GM18505 (cell line): ENCODE data around the gene CORO2A.
"Not testable (repeated sequence)": the region's sequence is repeated elsewhere in the genome, so short reads cannot be mapped to it uniquely, and the experiment has no call there.

Experiments
- ATAC-seq: cut with Tn5 transposase; IDR thresholded peaks from one replicate; pipeline ENCODE4 v1.9.1; 2021; ENCODE audit not compliant: unreplicated experiment
- POLR2A ChIP-seq: IDR thresholded peaks from 4 replicates; pipeline ENCODE4 v1.6.1; 2011; ENCODE audit warnings: borderline replicate concordance; ENCODE audit not compliant: insufficient read depth, insufficient read length; ENCODE audit errors: extremely low read depth

CORO2A gene

GRCh38 chr9:98085944-98086343, 106.5 kb downstream of the CORO2A start:
- ATAC-seq, result no peak
- TF ChIP-seq POLR2A, result no peak

GRCh38 chr9:98085058-98085457, 107.4 kb downstream of the CORO2A start:
- ATAC-seq, result no peak
- TF ChIP-seq POLR2A, result no peak

GRCh38 chr9:98084396-98084795, 108.0 kb downstream of the CORO2A start:
- no peak for ATAC-seq
- TF ChIP-seq POLR2A, result no peak

- no peak for ATAC-seq
- no peak for TF ChIP-seq POLR2A
Measured at GRCh38 chr9:98083566-98084183, 108.8 kb downstream of the CORO2A start.

GRCh38 chr9:98083061-98083501, 109.4 kb downstream of the CORO2A start:
- TF ChIP-seq POLR2A, result no peak
- ATAC-seq, result no peak

GRCh38 chr9:98081477-98082219, 110.8 kb downstream of the CORO2A start:
- no peak for ATAC-seq

GRCh38 chr9:98080780-98081179, 111.7 kb downstream of the CORO2A start:
- TF ChIP-seq POLR2A, result no peak
- no peak for ATAC-seq

More at GRCh38 chr9:98081477-98082219, 110.8 kb downstream of the CORO2A start:
- TF ChIP-seq POLR2A, result no peak

- TF ChIP-seq POLR2A, result no peak
- no peak for ATAC-seq
Measured at GRCh38 chr9:98080326-98080725, 112.1 kb downstream of the CORO2A start.

- no peak for ATAC-seq
- TF ChIP-seq POLR2A, result no peak
Measured at GRCh38 chr9:98078895-98079294, 113.5 kb downstream of the CORO2A start.

GRCh38 chr9:98076514-98076890, 115.9 kb downstream of the CORO2A start:
- not testable (repeated sequence) for ATAC-seq

- no peak for ATAC-seq
- TF ChIP-seq POLR2A, result no peak
Measured at GRCh38 chr9:98075332-98075805, 117.1 kb downstream of the CORO2A start.

GRCh38 chr9:98074115-98074990, 118.1 kb downstream of the CORO2A start:
- ATAC-seq, result no peak
- no peak for TF ChIP-seq POLR2A

- TF ChIP-seq POLR2A, result no peak
- no peak for ATAC-seq
Measured at GRCh38 chr9:98071737-98072136, 120.7 kb downstream of the CORO2A start.
